ENCODE results near the gene CADPS2. TPM values are rescaled to one million over a fixed set of nuclear protein-coding genes. Genes with fewer than 3 reads are reported as not detected.

CADPS2 gene
- total RNA-seq, 1 experiment from 2014 or later: 7.4 TPM

DNA sequence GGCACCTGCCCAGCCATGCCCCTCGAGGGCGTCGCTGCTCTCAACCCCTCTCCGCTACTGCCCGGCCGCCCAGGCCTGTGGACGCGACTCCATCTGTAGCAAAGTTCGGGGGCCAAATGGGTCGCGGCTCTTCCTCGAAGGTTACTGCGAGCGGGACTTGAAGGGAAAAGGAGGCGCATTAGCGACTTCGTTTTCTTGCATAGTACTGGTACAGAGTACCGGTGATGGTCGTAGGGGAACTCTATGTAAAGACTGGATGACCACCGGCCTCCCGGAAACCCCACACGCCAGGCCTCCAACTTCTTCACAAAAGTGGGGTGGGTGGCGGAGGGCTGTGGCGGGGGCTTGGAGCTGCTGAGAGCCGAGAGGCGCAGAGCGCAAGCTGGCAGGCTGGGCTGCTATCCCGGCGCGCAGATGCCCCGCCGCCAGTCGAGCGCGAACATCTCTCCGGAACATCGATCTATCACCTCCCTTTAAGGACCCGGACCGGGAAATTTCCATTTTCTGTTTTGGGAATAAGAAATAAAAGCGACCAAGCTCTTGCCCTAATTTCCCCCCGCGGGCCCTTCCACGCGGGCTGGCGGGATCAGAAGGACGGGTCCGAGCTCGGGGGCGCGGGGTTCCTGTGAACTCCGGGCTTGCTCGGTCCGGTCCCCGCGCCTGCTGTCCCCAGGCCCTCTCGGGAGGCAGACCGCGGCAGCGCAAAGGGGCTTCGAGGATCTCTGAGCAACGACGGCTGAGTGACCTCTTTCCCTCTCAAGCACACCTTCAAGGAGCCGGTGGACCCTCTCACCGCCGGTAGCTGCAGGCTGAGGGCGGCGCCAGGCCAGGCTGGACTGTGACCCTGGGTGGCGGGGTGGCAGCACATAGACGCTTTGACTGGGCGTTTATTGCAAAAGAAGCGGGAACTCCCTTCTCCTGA lies 569.5 kb downstream of the CADPS2 start:
- TF ChIP-seq, protein P1, sequence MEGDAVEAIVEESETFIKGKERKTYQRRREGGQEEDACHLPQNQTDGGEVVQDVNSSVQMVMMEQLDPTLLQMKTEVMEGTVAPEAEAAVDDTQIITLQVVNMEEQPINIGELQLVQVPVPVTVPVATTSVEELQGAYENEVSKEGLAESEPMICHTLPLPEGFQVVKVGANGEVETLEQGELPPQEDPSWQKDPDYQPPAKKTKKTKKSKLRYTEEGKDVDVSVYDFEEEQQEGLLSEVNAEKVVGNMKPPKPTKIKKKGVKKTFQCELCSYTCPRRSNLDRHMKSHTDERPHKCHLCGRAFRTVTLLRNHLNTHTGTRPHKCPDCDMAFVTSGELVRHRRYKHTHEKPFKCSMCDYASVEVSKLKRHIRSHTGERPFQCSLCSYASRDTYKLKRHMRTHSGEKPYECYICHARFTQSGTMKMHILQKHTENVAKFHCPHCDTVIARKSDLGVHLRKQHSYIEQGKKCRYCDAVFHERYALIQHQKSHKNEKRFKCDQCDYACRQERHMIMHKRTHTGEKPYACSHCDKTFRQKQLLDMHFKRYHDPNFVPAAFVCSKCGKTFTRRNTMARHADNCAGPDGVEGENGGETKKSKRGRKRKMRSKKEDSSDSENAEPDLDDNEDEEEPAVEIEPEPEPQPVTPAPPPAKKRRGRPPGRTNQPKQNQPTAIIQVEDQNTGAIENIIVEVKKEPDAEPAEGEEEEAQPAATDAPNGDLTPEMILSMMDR (IDR thresholded peaks at IDR 0.05; ENCODE audit: unreplicated experiment): no peak
- Mint-ChIP-seq H3K27ac (ENCODE audit: low read depth, unreplicated experiment) (no peak overlapping the region), H3K9me3 (ENCODE audit: unreplicated experiment) (no peaks in the 10 kb centered on the region), H3K4me1 (ENCODE audit: insufficient read depth, unreplicated experiment) (peaks cover 8% of the 10 kb centered on the region), H3K36me3 (ENCODE audit: insufficient read depth, unreplicated experiment) (no peaks in the 10 kb centered on the region), H3K27me3 (ENCODE audit: insufficient read depth, unreplicated experiment) (peaks cover 25% of the 10 kb centered on the region), H3K4me3 (ENCODE audit: unreplicated experiment) (no peak overlapping the region)
- ChIA-PET POLR2A (interaction anchor here (0.7 kb wide), 1 partner anchor 119 kb away, joined by 3 read pairs; no protein-coding TSS in a partner anchor), CTCF (no interaction called here)
- BruUV-seq (replicated peaks): no TSS peak
- no peak for DNase-seq (ENCODE audit: unreplicated experiment)
- intact Hi-C loops (cut with micrococcal nuclease): no loop called here

DNA sequence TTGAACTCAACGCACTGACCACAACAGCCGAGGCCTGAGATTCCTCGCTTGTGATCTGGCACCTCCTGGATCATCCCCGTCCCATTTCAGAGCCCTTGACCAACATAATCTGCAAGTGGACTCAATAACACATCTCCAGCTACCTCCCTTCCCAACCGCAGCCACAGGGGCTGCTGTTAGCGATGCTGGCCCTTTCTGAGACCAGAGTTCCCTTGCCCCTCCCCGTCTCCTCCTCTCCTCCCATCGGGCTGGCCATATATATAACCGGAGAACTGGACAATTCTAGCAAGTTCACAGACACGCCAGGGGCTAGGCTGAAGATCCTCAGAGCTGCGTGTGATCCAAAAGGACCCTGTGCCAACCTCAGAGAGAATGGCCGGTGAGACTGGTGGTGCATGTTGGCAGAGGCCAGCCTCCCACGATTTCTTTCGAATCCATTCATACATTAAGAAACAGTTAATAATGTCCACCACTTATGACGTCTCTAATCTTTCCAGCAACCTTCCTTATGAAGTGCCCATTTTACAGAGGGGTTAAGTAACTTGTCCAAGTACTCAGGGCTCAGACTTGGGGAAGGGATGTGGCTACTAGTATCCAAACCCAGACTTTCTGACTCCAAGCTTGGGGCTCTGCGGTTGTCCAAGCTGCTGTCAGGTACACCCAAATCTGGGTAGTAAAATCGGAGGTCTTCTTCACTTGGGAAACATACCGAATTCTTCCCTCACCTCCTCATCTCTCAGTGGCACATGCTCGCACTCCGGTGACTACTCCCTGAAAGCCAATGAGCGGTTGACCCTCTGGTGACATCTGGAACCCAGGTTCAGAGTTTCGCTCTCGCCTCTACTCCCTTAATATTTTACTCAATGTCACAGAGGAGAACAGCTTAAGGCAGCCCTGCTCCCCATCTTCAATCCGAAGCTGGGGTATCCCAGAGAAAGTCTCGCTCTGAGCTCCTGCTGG lies 570.5 kb downstream of the CADPS2 start:
- H3K36me3 Mint-ChIP-seq (ENCODE audit: insufficient read depth, unreplicated experiment): no peaks in the 10 kb centered on the region

DNA sequence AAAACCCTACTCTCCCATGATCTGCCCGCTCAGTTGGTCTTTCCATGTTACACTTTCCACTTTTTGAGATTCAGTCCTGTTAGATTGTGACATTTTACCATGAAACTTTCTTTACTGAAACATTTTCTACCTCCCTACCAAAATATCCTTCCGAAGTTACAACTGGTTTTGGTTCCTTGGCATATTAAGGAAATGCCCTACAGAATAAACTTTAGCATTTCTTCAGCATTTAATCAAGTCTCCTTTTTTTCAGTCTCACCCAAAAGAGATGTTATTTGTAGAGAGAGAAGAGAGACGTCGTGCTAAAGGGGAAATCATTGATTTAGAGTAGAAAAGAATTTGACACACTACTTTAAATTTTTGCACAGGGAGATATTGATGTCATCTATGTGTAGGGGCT lies 572.0 kb downstream of the CADPS2 start:
- TF ChIP-seq, protein P1 (IDR thresholded peaks at IDR 0.05; ENCODE audit: unreplicated experiment): no peak
- ChIA-PET POLR2A (no interaction called here), CTCF (no interaction called here)
- Mint-ChIP-seq H3K4me3 (ENCODE audit: unreplicated experiment) (no peak overlapping the region), H3K27me3 (ENCODE audit: insufficient read depth, unreplicated experiment) (peaks cover 25% of the 10 kb centered on the region), H3K27ac (ENCODE audit: low read depth, unreplicated experiment) (no peak overlapping the region), H3K9me3 (ENCODE audit: unreplicated experiment) (no peaks in the 10 kb centered on the region), H3K4me1 (ENCODE audit: insufficient read depth, unreplicated experiment) (peaks cover 8% of the 10 kb centered on the region), H3K36me3 (ENCODE audit: insufficient read depth, unreplicated experiment) (no peaks in the 10 kb centered on the region)
- no peak for DNase-seq (ENCODE audit: unreplicated experiment)
- BruUV-seq (replicated peaks): no TSS peak
- intact Hi-C loops (cut with micrococcal nuclease): no loop called here

More for the DNA sequence above, 570.5 kb downstream of the CADPS2 start:
- ChIA-PET CTCF (interaction anchor here (0.6 kb wide), 1 partner anchor 13 kb away, joined by 4 read pairs; no protein-coding TSS in a partner anchor), POLR2A (interaction anchor here (0.7 kb wide), 1 partner anchor 118 kb away, joined by 3 read pairs; no protein-coding TSS in a partner anchor)
- no peak for DNase-seq (ENCODE audit: unreplicated experiment)
- Mint-ChIP-seq H3K9me3 (ENCODE audit: unreplicated experiment) (no peaks in the 10 kb centered on the region), H3K27ac (ENCODE audit: low read depth, unreplicated experiment) (no peak overlapping the region), H3K4me3 (ENCODE audit: unreplicated experiment) (peak overlapping the region; percentile 49), H3K27me3 (ENCODE audit: insufficient read depth, unreplicated experiment) (peaks cover 25% of the 10 kb centered on the region), H3K4me1 (ENCODE audit: insufficient read depth, unreplicated experiment) (peaks cover 8% of the 10 kb centered on the region)
- intact Hi-C loops (cut with micrococcal nuclease): no loop called here
- TF ChIP-seq, protein P1 (IDR thresholded peaks at IDR 0.05; ENCODE audit: unreplicated experiment): no peak
- BruUV-seq (replicated peaks): no TSS peak

DNA sequence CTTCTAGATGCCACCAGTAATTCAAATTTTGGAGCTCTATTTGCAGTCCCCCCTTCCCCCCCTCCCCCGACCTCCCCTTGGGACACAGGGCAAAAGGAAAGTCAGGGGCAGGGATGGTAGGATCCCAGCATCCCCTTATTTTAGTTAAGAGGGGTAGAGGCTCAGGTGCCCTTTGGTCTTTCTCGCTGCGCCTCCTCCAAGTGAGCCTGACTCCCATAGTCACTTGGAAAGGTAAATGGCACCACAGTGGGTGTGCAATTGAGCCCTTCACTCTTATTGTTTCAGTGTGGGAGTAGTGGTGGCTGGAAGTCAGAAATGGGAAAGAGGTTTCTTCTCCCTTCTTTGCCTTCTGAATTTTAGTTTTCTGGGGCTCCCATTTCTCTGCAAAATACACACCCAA lies 573.5 kb downstream of the CADPS2 start:
- Mint-ChIP-seq H3K4me1 (ENCODE audit: insufficient read depth, unreplicated experiment) (peaks cover 8% of the 10 kb centered on the region), H3K4me3 (ENCODE audit: unreplicated experiment) (no peak overlapping the region), H3K27me3 (ENCODE audit: insufficient read depth, unreplicated experiment) (peaks cover 25% of the 10 kb centered on the region), H3K36me3 (ENCODE audit: insufficient read depth, unreplicated experiment) (no peaks in the 10 kb centered on the region), H3K27ac (ENCODE audit: low read depth, unreplicated experiment) (no peak overlapping the region), H3K9me3 (ENCODE audit: unreplicated experiment) (no peaks in the 10 kb centered on the region)
- no TSS peak for BruUV-seq (replicated peaks)
- DNase-seq (ENCODE audit: unreplicated experiment): no peak
- POLR2A ChIA-PET: no interaction called here
- CTCF ChIA-PET: no interaction called here
- intact Hi-C loops (cut with micrococcal nuclease): no loop called here
- TF ChIP-seq, protein P1 (IDR thresholded peaks at IDR 0.05; ENCODE audit: unreplicated experiment): no peak

Measured in MCF 10A (cell line).